GM21529 (cell line): Measurements from ENCODE around the gene ITPR3.

Source experiments
- ATAC-seq: cut with Tn5 transposase; IDR thresholded peaks from one replicate; pipeline ENCODE4 v1.9.1; 2021; ENCODE audit not compliant: unreplicated experiment

Gene ITPR3

DNA sequence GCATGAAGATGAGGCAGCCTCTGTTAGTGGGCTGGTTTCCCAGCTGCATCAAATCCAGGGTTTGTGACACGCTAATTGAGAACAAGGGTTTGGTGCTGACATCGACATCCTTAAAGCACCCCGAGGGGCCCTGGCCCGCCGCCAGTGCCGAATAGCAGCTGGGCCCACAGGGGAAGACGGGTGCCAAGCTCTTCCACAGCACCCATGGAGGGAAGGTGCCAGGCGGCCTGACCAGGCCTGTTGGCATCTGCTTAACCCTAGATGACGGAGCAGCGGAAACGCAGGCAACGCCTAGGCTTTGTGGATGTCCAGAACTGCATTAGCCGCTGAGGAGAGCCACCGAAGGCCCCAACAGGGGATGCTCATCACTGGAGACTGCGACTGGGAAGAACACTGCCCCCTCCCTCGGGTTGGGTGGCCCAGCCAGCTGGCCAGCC lies 74.3 kb downstream of the ITPR3 start:
- no peak for ATAC-seq

- ATAC-seq, result no peak
Measured at GRCh38 chr6:33696076-33696475, 75.0 kb downstream of the ITPR3 start.

DNA sequence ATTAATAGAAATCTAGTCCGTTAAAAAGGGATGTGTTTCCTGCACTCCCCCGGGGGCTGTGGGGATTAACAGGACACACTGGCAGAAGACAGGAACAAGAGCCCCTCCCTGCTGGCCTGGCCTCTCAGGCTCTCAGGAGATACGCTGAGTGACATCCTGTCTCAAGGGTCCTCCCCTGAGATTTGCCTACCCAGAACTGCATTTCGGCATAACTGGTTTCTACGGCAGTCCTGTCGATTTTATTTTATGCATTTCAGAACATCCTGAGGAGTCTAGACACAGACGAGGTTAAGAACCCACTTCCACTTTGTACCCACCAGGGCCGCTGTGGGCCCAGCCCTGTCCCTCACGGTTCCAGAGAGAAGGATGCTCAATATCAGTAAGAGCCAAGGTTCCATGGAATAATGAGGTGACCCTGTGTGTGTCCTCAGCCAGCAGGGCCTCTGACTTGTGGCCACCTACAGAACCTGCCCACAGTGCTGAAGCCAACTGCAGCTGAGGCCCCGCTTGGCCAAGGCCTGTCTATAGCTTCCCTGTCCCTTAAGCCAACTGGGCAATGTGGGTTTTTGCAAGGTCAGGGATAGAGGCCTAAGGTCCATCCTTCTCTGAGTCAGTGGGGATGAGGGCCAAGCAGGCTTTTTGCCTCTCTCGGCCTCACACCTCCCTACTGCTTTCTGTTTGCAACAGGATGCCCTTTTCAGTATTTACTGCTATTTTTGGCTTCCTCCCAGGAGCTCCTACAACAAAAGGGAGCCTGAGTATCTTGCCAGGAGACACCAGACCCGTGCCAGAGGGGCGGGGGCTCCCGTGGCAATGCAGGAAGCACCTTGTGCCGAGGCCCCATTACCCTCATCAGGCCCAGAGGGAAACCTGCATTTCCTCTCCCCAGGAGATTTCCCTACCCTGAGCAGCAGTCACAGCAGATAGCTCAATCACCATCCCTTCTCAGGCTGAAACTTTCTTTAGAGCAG lies 75.7 kb downstream of the ITPR3 start:
- ATAC-seq, result no peak

GRCh38 chr6:33697845-33698244 lies 76.7 kb downstream of the ITPR3 start:
- ATAC-seq, result no peak

- ATAC-seq, result no peak
Measured at GRCh38 chr6:33698494-33698893, 77.4 kb downstream of the ITPR3 start.

GRCh38 chr6:33699131-33699530 lies 78.0 kb downstream of the ITPR3 start:
- no peak for ATAC-seq

DNA sequence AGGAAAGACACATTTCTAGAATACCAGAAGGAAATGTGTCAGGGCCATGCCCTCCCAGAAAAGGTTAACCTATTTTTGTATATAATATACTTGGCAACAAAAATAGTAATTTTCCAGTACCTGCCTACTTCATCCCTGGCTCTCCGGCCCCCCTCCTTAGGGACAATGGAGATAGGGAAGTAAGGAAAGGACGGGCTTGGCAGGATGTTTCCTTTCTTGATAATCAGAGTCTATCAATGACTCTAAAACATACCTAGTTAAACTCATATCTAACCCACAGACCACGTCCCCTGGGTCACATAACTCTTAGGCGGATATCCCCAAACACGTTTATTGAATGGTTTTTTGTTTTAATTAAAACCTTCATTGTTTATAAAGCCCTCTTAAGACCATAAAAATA lies 78.6 kb downstream of the ITPR3 start:
- ATAC-seq, result no peak

- no peak for ATAC-seq
Measured at GRCh38 chr6:33700391-33701050, 79.4 kb downstream of the ITPR3 start.

GRCh38 chr6:33702345-33702977 lies 81.3 kb downstream of the ITPR3 start:
- ATAC-seq, result no peak

DNA sequence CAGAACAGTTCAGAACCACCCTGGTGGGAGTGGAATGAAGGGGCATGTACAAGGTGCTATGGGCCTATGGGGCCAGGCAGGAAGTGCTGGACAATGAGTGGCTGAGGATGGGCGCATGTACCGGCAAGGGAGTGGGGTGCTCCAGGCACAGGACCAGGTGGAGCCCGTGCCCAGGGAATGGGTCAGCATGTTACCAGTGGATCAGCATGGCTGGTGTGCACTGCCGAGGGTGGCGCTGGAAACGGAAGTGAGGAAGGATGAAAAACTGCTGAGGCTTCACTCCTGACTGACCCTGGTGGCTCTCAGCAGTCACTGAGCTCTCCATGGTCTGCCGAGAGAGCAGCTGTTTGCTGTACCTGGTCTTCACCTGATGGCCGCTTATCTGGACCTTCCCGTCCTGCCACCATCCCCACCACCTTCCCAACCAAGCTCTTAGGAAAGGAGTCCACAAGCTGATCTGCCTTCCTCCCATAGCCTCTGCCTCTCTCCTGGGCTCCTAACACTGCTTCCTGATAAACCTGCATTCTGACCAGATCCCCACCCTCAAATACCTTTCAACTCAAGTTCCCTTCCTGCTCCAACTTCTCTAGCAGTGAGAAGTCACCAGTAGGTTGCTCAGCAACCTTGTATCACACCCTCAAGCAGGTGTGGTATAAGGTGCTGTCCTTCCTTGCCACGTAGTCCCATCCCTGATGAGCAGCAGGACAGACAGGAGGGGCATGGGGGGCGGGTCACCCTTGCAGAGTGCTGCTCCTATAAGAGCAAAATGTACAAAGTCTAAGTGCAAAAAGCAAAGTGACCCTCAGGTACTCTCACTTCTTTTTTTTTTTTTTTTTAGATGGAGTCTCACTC lies 83.3 kb downstream of the ITPR3 start:
- no peak for ATAC-seq

- no peak for ATAC-seq
Measured at GRCh38 chr6:33705268-33705885, 84.3 kb downstream of the ITPR3 start.

- ATAC-seq, result no peak
Measured at GRCh38 chr6:33705955-33706725, 85.0 kb downstream of the ITPR3 start.

DNA sequence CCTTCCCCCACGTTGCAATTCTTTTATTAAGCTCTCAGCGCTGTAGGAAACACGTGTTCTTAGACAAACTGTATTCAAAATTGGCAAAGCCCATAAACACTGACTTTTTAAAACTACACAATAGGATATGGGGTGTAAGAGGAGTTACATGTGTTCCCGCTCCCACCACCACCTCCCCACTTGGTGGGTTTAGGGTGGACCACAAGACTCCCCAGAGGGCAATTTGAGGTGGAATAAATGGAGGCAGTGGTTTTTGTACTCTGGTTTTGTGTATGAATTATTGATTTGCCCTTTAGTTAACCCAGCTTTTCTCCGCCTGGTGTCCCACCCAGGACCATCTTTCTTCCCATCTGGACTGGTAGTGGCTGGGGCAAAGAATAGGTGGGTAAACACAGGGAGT lies 86.6 kb downstream of the ITPR3 start:
- no peak for ATAC-seq

DNA sequence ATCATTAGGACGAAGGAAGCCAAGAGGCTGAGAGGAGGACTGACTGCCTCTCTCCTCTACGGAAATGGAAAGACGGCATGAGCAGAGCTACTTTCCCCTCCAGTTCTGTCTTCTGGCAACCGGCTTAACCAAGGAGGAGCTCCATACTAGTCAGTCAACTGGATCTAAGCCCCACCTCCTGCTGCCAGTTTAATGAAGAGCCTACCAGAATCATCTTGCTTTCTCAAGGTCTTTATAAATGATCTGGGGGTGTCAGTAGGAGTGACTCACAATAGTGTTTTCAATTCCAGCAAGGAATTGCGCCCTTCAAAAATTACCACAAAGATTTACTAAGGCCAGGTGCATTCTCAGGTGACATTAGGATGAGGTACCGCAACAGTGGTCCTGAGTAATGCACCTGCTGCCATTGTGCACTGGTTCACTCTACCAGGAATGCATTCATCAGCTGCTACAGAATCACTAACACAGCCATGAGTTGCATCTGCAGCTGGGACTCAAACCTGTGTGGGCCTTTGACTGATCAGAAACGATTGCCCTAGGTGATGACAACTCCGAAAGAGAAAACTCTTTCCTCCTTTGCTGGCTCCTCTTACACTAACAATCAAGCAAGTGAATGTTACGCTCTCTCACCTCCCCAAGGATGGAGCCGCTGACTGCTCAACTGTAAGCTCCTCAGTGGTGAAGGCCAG lies 87.5 kb downstream of the ITPR3 start:
- no peak for ATAC-seq

- no peak for ATAC-seq
Measured at GRCh38 chr6:33709605-33710295, 88.6 kb downstream of the ITPR3 start.

DNA sequence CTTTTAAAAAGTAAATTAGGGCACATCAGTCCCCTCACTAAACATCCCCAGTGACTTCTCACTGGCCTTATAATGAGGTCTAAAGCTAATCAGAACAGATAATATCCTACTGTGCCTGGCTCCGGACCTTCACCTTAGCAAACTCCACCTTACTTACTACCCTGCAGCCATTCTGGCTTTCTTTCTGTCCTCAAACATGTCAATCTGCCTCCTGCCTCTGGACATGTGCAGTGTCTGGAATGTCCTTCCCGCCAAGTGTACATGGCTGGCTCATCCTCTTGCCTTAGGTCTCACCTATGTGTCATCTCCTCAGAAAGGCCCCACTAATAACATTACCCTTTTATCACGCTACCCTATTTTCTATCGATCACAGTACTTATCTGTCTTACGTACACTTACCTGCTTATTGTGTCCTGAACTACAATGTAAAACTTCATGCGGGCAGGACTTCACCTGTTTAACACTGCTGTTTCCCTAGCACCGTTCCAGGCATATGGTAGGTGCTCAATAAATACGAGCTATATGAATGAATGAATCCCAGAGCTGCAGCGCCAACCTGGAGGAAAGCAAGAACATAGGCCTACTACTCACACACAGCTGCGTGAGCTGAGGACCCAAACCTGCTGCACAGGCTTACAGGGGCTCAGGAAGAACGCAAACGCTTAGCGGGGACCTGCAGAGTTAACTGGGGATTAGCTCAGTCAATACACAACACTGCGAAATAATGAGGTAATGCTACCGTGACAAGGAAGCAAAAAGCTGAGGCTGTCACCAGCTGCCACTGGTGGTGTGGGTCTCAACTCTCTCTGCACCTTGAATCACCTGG lies 89.4 kb downstream of the ITPR3 start:
- no peak for ATAC-seq
